DND-41 (cell line): Measurements from ENCODE around the gene ZNF689.

ENCODE experiments used
- CTCF ChIP-seq: IDR thresholded peaks from 2 replicates; pipeline ENCODE4 v1.5.1; 2012; ENCODE audit warnings: borderline replicate concordance, low read length, moderate library complexity, mild to moderate bottlenecking; ENCODE audit not compliant: poor library complexity, severe bottlenecking; ENCODE audit errors: extremely low read depth
- EZH2 ChIP-seq: IDR thresholded peaks from 3 replicates; pipeline ENCODE4 v1.6.1; 2012; ENCODE audit warnings: borderline replicate concordance, low read depth, mild to moderate bottlenecking, moderate library complexity, low read length, inconsistent platforms; ENCODE audit not compliant: severe bottlenecking

GRCh38 chr16:30619638-30620037 lies 9.4 kb upstream of the ZNF689 start:
- TF ChIP-seq CTCF, result no peak
- TF ChIP-seq EZH2, result no peak
